Astrocyte of the cerebellum (primary cell): Measurements from ENCODE around the gene MYL10.

ENCODE experiments used
- DNase-seq: peaks from one replicate; pipeline ENCODE4 v3.0.0-alpha.2; 2011; ENCODE audit warnings: low read depth
- H3K4me3 ChIP-seq: 2 replicates; pipeline ENCODE4 v1.5.1; 2011; ENCODE audit warnings: mild to moderate bottlenecking, low read depth, low read length, moderate library complexity
- CTCF ChIP-seq: IDR thresholded peaks from 2 replicates; pipeline ENCODE4 v1.5.1; 2012; ENCODE audit warnings: low read length, low read depth, moderate library complexity, mild to moderate bottlenecking; ENCODE audit errors: missing control alignments
- in situ Hi-C: cut with HindIII; loops from 2 replicates; pipeline ENCODE4 v1.10.0; 2017; ENCODE audit warnings: low sequenced_read_pairs

The MYL10 gene

GRCh38 chr7:101630591-101630990 is 1.5 kb upstream of the MYL10 start:
- in situ Hi-C loops = loop anchor here (5.0 kb wide), 1 partner anchor 63 kb away; no protein-coding TSS in a partner anchor
- TF ChIP-seq CTCF = no peak
- no peak overlapping the region for H3K4me3 ChIP-seq
- DNase-seq = no peak

- in situ Hi-C loops = no loop called here
- DNase-seq = no peak
- no peak for TF ChIP-seq CTCF
- H3K4me3 ChIP-seq = no peak overlapping the region
These were observed 574 bp downstream of the MYL10 start for GRCh38 chr7:101628522-101628921.

- in situ Hi-C loops = no loop called here
- H3K4me3 ChIP-seq = no peak overlapping the region
- no peak for TF ChIP-seq CTCF
- no peak for DNase-seq
These were observed 2.3 kb downstream of the MYL10 start for GRCh38 chr7:101626758-101627157.

- DNase-seq = no peak
- in situ Hi-C loops = no loop called here
- H3K4me3 ChIP-seq = no peak overlapping the region
- no peak for TF ChIP-seq CTCF
These were observed 2.9 kb downstream of the MYL10 start for GRCh38 chr7:101626069-101626671.

GRCh38 chr7:101625031-101625791 is 3.9 kb downstream of the MYL10 start:
- no peak overlapping the region for H3K4me3 ChIP-seq
- in situ Hi-C loops = no loop called here
- DNase-seq = no peak
- no peak for TF ChIP-seq CTCF

- H3K4me3 ChIP-seq = no peak overlapping the region
These were observed 4.7 kb downstream of the MYL10 start for GRCh38 chr7:101624246-101625001.

More at GRCh38 chr7:101624246-101625001, 4.7 kb downstream of the MYL10 start:
- TF ChIP-seq CTCF = no peak
- in situ Hi-C loops = no loop called here
- DNase-seq = no peak
